B cell (primary cell): ENCODE data around the gene SMARCC1. TPM values are rescaled to one million over a fixed set of nuclear protein-coding genes. Genes with fewer than 3 reads are reported as not detected.

Source experiments
- ATAC-seq: fragments of 200-7000 bp; cut with Tn5 transposase; one replicate; pipeline ENCODE4 v1.10.0; 2021; ENCODE audit warnings: low read depth, mild to moderate bottlenecking, moderate number of reproducible peaks, moderate library complexity
- CTCF ChIA-PET: fragments of 350-600 bp; sonication (Branson Sonifier 250); formaldehyde crosslinking; loops from one replicate; lab custom pipeline; 2021; ENCODE audit warnings: antibody characterized with exemption, inconsistent platforms; lab: Charles Lee
- POLR2A ChIA-PET: fragments of 350-600 bp; sonication (Branson Sonifier 250); formaldehyde crosslinking; loops from one replicate; lab custom pipeline; 2021; ENCODE audit warnings: antibody characterized with exemption; lab: Charles Lee
- DNase-seq: peaks from one replicate; pipeline ENCODE4 v3.0.0; 2013
- H2AFZ ChIP-seq: 2 replicates; pipeline ENCODE4 v1.6.1; 2012; ENCODE audit warnings: mild to moderate bottlenecking, low read depth, low read length; ENCODE audit not compliant: insufficient read depth, poor library complexity, severe bottlenecking
- H3K27ac ChIP-seq, 2 donors: 1 replicate in 1 of 2; 2 replicates in 1 of 2; pipeline ENCODE4 v1.5.1; 2012 to 2013; ENCODE audit warnings: low read length in 2 of 2, mild to moderate bottlenecking in 2 of 2, moderate library complexity in 1 of 2
- H3K27me3 ChIP-seq, 4 experiments: fragments of 200-600 bp in 1 of 4; sonication (generic) in 1 of 4; replicated peaks in 1 of 4; 1 replicate in 2 of 4; 2 replicates in 2 of 4; pipeline versions ENCODE4 v1.6.1 to v1.7.0; 2013 to 2016; ENCODE audit warnings: low read length in 3 of 4, mild to moderate bottlenecking in 2 of 4, mixed read lengths in 1 of 4, moderate library complexity in 1 of 4; ENCODE audit not compliant: insufficient read depth in 4 of 4, control insufficient read depth in 3 of 4; ENCODE audit errors: control extremely low read depth in 1 of 4
- H3K36me3 ChIP-seq, 2 experiments: replicated peaks in 1 of 2; 1 replicate in 1 of 2; 2 replicates in 1 of 2; pipeline versions ENCODE4 v1.6.1 to v1.7.1; 2013; ENCODE audit warnings: low read length in 1 of 2; ENCODE audit not compliant: insufficient read depth in 2 of 2, control insufficient read depth in 1 of 2; ENCODE audit errors: control extremely low read depth in 1 of 2, extremely low read depth in 1 of 2
- H3K4me1 ChIP-seq, 2 donors: fragments of 200-600 bp in 1 of 2; sonication (generic) in 1 of 2; 1 replicate in 1 of 2; 2 replicates in 1 of 2; pipeline versions ENCODE4 v1.5.1 to v1.6.1; 2013 to 2017; ENCODE audit warnings: low read length in 2 of 2; ENCODE audit not compliant: control insufficient read depth in 2 of 2, insufficient read depth in 2 of 2
- H3K4me2 ChIP-seq: replicated peaks from 2 replicates; pipeline ENCODE3; 2012; ENCODE audit warnings: mild to moderate bottlenecking, low read depth, low read length; ENCODE audit not compliant: poor library complexity, severe bottlenecking
- H3K4me3 ChIP-seq, 5 experiments: fragments of 200-600 bp in 1 of 5; sonication (generic) in 1 of 5; 1 replicate in 3 of 5; 2 replicates in 2 of 5; pipeline versions ENCODE4 v1.5.1 to v1.7.0; 2011 to 2016; ENCODE audit warnings: low read length in 4 of 5, mild to moderate bottlenecking in 4 of 5, low read depth in 2 of 5, control low read depth in 1 of 5, moderate library complexity in 1 of 5; ENCODE audit not compliant: insufficient read depth in 1 of 5; ENCODE audit errors: control extremely low read depth in 1 of 5, extremely low read depth in 1 of 5
- H3K79me2 ChIP-seq: fragments of 200-600 bp; sonication (generic); one replicate; pipeline ENCODE4 v1.6.0; 2016; ENCODE audit warnings: low read length; ENCODE audit not compliant: control insufficient read depth, insufficient read depth
- H3K9ac ChIP-seq: fragments of 200-600 bp; sonication (generic); 2 replicates; pipeline ENCODE4 v1.6.1; 2017; ENCODE audit warnings: mild to moderate bottlenecking, low read length, moderate library complexity
- H3K9me3 ChIP-seq, 3 donors: one replicate each; pipeline versions ENCODE4 v1.6.1 to v1.7.1; 2013; ENCODE audit warnings: low read length in 2 of 3; ENCODE audit not compliant: control insufficient read depth in 2 of 3, insufficient read depth in 1 of 3; ENCODE audit errors: control extremely low read depth in 1 of 3
- H4K20me1 ChIP-seq: 2 replicates; pipeline ENCODE4 v1.6.0; 2012; ENCODE audit warnings: mild to moderate bottlenecking, low read length; ENCODE audit not compliant: insufficient read depth, control insufficient read depth, poor library complexity, severe bottlenecking
- H3K27ac Mint-ChIP-seq: one replicate; pipeline ENCODE4 v1.8.0; 2021; ENCODE audit warnings: mixed read lengths
- H3K27me3 Mint-ChIP-seq: one replicate; pipeline ENCODE4 v1.8.0; 2021; ENCODE audit warnings: mixed read lengths
- H3K4me1 Mint-ChIP-seq: one replicate; pipeline ENCODE4 v1.8.0; 2021; ENCODE audit warnings: mixed read lengths
- H3K4me3 Mint-ChIP-seq: one replicate; pipeline ENCODE4 v1.8.0; 2021; ENCODE audit warnings: mixed read lengths
- H3K9me3 Mint-ChIP-seq: one replicate; pipeline ENCODE4 v1.8.0; 2022; ENCODE audit warnings: mixed read lengths; ENCODE audit not compliant: insufficient read depth
- EZH2 ChIP-seq: IDR thresholded peaks from 2 replicates; pipeline ENCODE4 v1.6.1; 2012; ENCODE audit warnings: borderline replicate concordance, low read depth, mild to moderate bottlenecking, moderate library complexity, low read length; ENCODE audit not compliant: insufficient read depth, poor library complexity, severe bottlenecking
- WGBS: methylation state at CpG from one replicate; pipeline ENCODE4 v1.1.5; 2013; ENCODE audit warnings: missing lambda C conversion rate; ENCODE audit not compliant: insufficient coverage; 5-methylcytosine and 5-hydroxymethylcytosine counted together
- intact Hi-C: fragments of 100-400 bp; cut with micrococcal nuclease; formaldehyde crosslinking; loops from one replicate; pipeline ENCODE4 v1.10.0; 2022
- polyA plus RNA-seq: library from polyadenylated mRNA; depleted of rRNA; stranded (reverse); fragments of >200 nt; gene quantifications from 2 replicates; pipeline ENCODE4 v1.2.3, GENCODE V29; 2012
- total RNA-seq, 2 donors: library from RNA; stranded (reverse); fragments of 120-200 nt in 1 of 2; gene quantifications; 1 replicate in 1 of 2; 2 replicates in 1 of 2; pipeline versions ENCODE4 v1.2.3 to v1.2.4, GENCODE V29; 2013 to 2022
- TF ChIP-seq, protein P1 (sequence below): fragments of 200-600 bp; IDR thresholded peaks from one replicate; pipeline ENCODE4 v1.8.0; 2022; ENCODE audit warnings: antibody characterized with exemption, mild to moderate bottlenecking

SMARCC1 gene
- total and polyA plus RNA-seq, 2 donors (not counting 1 experiment from before 2014, with no cell fraction given), result 13.1 to 155 TPM

GRCh38 chr3:47652142-47652541 lies 129.6 kb downstream of the SMARCC1 start:
- POLR2A ChIA-PET, result no interaction called here
- WGBS, result 89% methylated on average over 2 of the region's 3 CpGs
- CTCF ChIA-PET, result no interaction called here

DNA sequence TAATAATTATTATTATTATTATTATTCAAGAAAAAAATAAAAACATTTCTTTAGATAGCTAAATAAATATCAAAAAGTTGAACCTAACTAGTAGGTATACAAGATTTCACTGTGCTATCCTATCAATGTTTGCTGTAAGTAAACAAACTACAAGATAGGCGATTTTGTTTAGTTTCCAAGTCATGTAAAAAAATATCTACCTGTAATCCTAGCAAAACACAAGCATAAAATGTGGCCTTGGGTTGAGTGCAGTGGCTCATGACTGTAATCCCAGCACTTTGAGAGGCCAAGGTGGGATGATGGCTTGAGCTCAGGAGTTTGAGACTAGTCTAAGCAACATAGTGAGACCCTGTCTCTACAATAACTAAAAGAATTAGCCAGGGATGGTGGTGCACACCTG lies 131.4 kb downstream of the SMARCC1 start:
- intact Hi-C loops, result no loop called here
- ChIA-PET CTCF (no interaction called here), POLR2A (interaction anchor here (0.6 kb wide), 1 partner anchor 131 kb away, joined by 5 read pairs; no protein-coding TSS in a partner anchor)
- Histone ChIP-seq H2AFZ (no peak overlapping the region), H3K79me2 (peaks cover 52% of the 10 kb centered on the region), H3K27ac (no peak overlapping the region), H3K4me2 (no peak overlapping the region), H3K9me3 (no peaks in the 10 kb centered on the region), H4K20me1 (peaks cover 21% of the 10 kb centered on the region), H3K36me3 (peaks cover 3 to 55% of the 10 kb centered on the region in 2 experiments), H3K9ac (no peak overlapping the region), H3K27me3 (no peaks in the 10 kb centered on the region), H3K4me1 (no peaks in the 10 kb centered on the region), H3K4me3 (no peak overlapping the region)
- Mint-ChIP-seq H3K9me3 (no peaks in the 10 kb centered on the region), H3K4me3 (no peak overlapping the region), H3K27me3 (no peaks in the 10 kb centered on the region), H3K27ac (no peak overlapping the region), H3K4me1 (peaks cover 2% of the 10 kb centered on the region)
- WGBS, result no CpG with 5 or more reads among the region's 1 CpG
- ATAC-seq, result no peak
- DNase-seq, result no peak
- TF ChIP-seq, protein P1, sequence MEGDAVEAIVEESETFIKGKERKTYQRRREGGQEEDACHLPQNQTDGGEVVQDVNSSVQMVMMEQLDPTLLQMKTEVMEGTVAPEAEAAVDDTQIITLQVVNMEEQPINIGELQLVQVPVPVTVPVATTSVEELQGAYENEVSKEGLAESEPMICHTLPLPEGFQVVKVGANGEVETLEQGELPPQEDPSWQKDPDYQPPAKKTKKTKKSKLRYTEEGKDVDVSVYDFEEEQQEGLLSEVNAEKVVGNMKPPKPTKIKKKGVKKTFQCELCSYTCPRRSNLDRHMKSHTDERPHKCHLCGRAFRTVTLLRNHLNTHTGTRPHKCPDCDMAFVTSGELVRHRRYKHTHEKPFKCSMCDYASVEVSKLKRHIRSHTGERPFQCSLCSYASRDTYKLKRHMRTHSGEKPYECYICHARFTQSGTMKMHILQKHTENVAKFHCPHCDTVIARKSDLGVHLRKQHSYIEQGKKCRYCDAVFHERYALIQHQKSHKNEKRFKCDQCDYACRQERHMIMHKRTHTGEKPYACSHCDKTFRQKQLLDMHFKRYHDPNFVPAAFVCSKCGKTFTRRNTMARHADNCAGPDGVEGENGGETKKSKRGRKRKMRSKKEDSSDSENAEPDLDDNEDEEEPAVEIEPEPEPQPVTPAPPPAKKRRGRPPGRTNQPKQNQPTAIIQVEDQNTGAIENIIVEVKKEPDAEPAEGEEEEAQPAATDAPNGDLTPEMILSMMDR, result no peak
- no peak for TF ChIP-seq EZH2

More at GRCh38 chr3:47652142-47652541, 129.6 kb downstream of the SMARCC1 start:
- Histone ChIP-seq H3K4me1 (no peaks in the 10 kb centered on the region), H3K79me2 (peaks cover 59% of the 10 kb centered on the region), H3K9me3 (no peaks in the 10 kb centered on the region), H3K36me3 (peaks cover 5 to 61% of the 10 kb centered on the region in 2 experiments), H3K27ac (no peak overlapping the region), H3K27me3 (no peaks in the 10 kb centered on the region), H3K4me3 (no peak overlapping the region), H3K4me2 (no peak overlapping the region), H4K20me1 (peaks cover 21% of the 10 kb centered on the region), H2AFZ (no peak overlapping the region), H3K9ac (no peak overlapping the region)
- Mint-ChIP-seq H3K4me3 (no peak overlapping the region), H3K9me3 (no peaks in the 10 kb centered on the region), H3K4me1 (peaks cover 2% of the 10 kb centered on the region), H3K27ac (no peak overlapping the region), H3K27me3 (no peaks in the 10 kb centered on the region)
- ATAC-seq (no peak), DNase-seq (no peak)
- intact Hi-C loops, result no loop called here
- no peak for TF ChIP-seq EZH2
- TF ChIP-seq, protein P1, result no peak
